Stimulated activated naive CD8-positive, alpha-beta T cell treated with anti-CD3 and anti-CD28 coated beads, Interleukin-15, Interleukin-2, amounts not matched to agents 100 ng/mL and 50 ng/mL, for 24 hours (primary cell): Measurements from ENCODE around the gene TMEM120B.
"Not testable (repeated sequence)": the region's sequence is repeated elsewhere in the genome, so short reads cannot be mapped to it uniquely, and the experiment has no call there.

Source experiments
- H3K27ac Mint-ChIP-seq: one replicate; pipeline ENCODE4 v1.8.0; 2021; ENCODE audit warnings: mild to moderate bottlenecking, mixed read lengths
- H3K27me3 Mint-ChIP-seq: one replicate; pipeline ENCODE4 v1.8.0; 2021; ENCODE audit warnings: mixed read lengths
- H3K36me3 Mint-ChIP-seq: one replicate; pipeline ENCODE4 v1.8.0; 2021; ENCODE audit warnings: low read depth, mixed read lengths
- H3K4me1 Mint-ChIP-seq: one replicate; pipeline ENCODE4 v1.8.0; 2021; ENCODE audit warnings: low read depth, mixed read lengths
- H3K4me3 Mint-ChIP-seq: one replicate; pipeline ENCODE4 v1.8.0; 2021; ENCODE audit warnings: mild to moderate bottlenecking, mixed read lengths
- H3K9me3 Mint-ChIP-seq: one replicate; pipeline ENCODE4 v1.8.0; 2021; ENCODE audit warnings: mixed read lengths

The TMEM120B gene

DNA sequence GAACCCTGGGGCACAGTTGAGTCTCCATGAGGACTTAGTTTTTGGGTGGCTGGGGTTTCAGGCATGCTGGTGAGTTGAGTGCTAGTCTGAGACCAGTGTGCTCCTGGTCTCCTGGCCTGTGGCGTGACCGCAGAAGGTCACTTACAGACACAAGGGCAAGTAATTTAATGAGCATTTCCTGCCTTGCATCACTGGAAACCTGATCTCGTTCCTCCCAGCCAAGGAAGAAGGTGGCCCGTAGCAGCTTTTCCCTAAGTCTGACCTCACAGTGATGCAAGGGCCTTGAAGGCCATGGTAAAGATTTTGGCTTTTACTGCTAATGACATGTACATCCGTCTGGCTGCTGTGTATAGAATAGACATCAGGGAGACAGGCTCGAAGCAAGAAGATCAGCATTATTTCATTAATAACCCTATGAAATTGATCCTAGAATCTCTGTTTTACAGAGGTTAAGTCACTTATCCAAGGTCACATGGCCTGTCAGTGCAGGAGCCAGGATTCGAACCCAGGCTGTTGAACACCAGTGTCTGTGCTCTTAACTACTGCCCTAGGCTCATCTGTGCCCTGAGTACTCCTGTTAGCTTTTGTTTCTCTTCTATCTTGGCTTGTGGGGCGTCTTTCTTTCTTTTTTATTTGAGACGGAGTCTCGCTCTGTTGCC is 4.6 kb downstream of the TMEM120B start:
- no peaks in the 10 kb centered on the region for H3K27me3 Mint-ChIP-seq
- no peak overlapping the region for H3K27ac Mint-ChIP-seq
- H3K4me3 Mint-ChIP-seq = no peak overlapping the region
- H3K9me3 Mint-ChIP-seq = no peaks in the 10 kb centered on the region
- peaks cover 24% of the 10 kb centered on the region for H3K36me3 Mint-ChIP-seq
- peaks cover 15% of the 10 kb centered on the region for H3K4me1 Mint-ChIP-seq

DNA sequence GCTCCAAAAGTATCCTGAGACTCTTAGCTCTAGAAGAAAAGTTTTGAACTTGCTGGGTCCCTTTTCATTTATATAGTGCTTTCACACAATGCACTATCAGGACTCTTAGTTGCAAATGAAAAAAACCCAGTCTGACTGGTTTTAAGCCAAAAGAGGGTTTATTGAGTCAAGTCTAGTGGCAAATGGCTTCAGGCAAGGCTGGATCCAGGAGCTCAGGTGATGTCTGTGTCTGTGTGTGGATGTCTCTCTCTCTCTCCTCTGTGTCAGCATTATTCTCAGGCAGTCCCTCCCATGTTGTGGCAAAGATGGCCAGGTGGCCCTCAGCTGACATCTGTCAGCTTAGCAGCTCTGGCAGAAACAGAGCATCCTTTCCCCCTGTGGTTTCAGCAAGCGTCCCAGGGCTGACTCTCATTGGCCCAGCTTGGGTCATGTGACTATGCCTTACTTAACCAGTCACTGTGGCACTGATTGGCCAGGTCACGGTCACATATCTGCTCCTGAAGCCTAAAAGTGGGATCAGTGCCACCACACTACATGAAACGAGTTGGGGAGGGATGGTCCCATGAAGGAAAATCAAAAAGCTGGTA is 6.2 kb downstream of the TMEM120B start:
- Mint-ChIP-seq H3K9me3 (no peaks in the 10 kb centered on the region), H3K36me3 (peaks cover 24% of the 10 kb centered on the region), H3K4me3 (no peak overlapping the region), H3K27me3 (no peaks in the 10 kb centered on the region), H3K27ac (no peak overlapping the region), H3K4me1 (peaks cover 7% of the 10 kb centered on the region)

GRCh38 chr12:121719926-121720414 is 7.4 kb downstream of the TMEM120B start:
- no peaks in the 10 kb centered on the region for H3K27me3 Mint-ChIP-seq

DNA sequence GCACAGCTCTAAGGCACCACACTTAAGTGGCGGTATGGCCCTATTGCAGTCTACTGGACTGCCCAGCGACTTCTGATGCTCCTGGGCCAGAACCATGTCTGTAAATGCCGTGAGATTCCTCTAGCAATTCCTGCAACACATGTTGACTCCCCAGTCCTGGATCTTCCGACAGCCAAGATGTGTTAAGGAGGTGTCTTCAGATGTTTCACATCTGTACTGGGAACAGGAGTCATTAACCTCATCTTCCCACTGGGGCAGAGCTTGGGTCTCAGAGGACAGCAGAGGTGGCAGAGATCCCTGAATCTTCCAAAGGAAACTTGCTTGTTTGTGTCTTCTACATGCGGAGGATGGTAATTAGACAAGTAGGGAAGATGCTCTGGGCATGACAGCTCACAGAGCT is 8.2 kb downstream of the TMEM120B start:
- Mint-ChIP-seq H3K27ac (no peak overlapping the region), H3K27me3 (no peaks in the 10 kb centered on the region), H3K9me3 (no peaks in the 10 kb centered on the region), H3K4me3 (no peak overlapping the region), H3K36me3 (peaks cover 32% of the 10 kb centered on the region), H3K4me1 (no peaks in the 10 kb centered on the region)

More at GRCh38 chr12:121719926-121720414, 7.4 kb downstream of the TMEM120B start:
- no peak overlapping the region for H3K27ac Mint-ChIP-seq
- H3K4me3 Mint-ChIP-seq = no peak overlapping the region
- H3K4me1 Mint-ChIP-seq = no peaks in the 10 kb centered on the region
- peaks cover 30% of the 10 kb centered on the region for H3K36me3 Mint-ChIP-seq
- no peaks in the 10 kb centered on the region for H3K9me3 Mint-ChIP-seq

GRCh38 chr12:121722511-121722910 is 10.0 kb downstream of the TMEM120B start:
- no peak overlapping the region for H3K27ac Mint-ChIP-seq
- no peaks in the 10 kb centered on the region for H3K9me3 Mint-ChIP-seq
- peaks cover 22% of the 10 kb centered on the region for H3K36me3 Mint-ChIP-seq
- no peaks in the 10 kb centered on the region for H3K4me1 Mint-ChIP-seq
- H3K4me3 Mint-ChIP-seq = no peak overlapping the region
- no peaks in the 10 kb centered on the region for H3K27me3 Mint-ChIP-seq

DNA sequence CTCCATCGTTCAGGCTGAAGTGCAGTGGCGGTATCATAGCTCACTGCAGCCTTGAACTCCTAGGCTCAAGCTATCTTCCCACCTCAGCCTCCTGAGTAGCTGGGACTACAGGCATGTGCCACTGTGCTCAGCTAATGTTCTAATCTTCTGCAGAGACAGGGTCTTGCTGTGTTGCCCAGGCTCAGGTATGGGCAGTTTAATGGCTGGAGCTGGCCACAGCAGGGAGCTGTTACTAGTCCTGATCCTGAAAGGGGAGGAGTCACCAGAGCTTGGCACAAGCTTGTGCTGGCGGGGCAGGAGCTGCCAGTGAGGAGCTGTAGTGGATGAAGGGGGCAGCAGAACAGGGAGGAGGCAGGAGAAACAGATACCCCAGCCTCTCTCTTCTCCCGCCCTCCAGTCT is 10.6 kb downstream of the TMEM120B start:
- no peak overlapping the region for H3K27ac Mint-ChIP-seq
- H3K36me3 Mint-ChIP-seq = peaks cover 22% of the 10 kb centered on the region
- no peaks in the 10 kb centered on the region for H3K9me3 Mint-ChIP-seq
- H3K27me3 Mint-ChIP-seq = no peaks in the 10 kb centered on the region
- no peak overlapping the region for H3K4me3 Mint-ChIP-seq
- no peaks in the 10 kb centered on the region for H3K4me1 Mint-ChIP-seq

DNA sequence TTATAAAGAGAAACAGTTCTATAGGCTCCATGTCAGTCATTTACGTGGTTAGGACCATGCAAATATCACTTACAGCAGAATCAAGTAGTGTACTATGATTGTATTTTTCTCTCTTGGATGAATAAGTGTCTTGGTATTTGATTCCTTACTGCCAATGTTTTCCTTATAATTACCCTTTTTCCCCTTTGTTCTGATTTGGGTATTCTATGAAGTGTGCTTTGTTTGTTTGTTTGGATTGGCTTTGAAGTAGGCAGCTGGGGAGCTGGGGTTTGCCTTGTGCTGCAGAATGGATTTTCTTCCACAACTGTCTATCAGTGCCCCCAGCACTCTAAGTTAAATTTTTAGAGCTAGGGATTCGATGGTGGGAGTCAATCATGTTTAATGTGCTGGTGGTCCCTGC is 12.4 kb downstream of the TMEM120B start:
- H3K4me3 Mint-ChIP-seq = no peak overlapping the region
- H3K4me1 Mint-ChIP-seq = no peaks in the 10 kb centered on the region
- peaks cover 18% of the 10 kb centered on the region for H3K36me3 Mint-ChIP-seq
- H3K27me3 Mint-ChIP-seq = no peaks in the 10 kb centered on the region
- H3K9me3 Mint-ChIP-seq = no peaks in the 10 kb centered on the region
- no peak overlapping the region for H3K27ac Mint-ChIP-seq

DNA sequence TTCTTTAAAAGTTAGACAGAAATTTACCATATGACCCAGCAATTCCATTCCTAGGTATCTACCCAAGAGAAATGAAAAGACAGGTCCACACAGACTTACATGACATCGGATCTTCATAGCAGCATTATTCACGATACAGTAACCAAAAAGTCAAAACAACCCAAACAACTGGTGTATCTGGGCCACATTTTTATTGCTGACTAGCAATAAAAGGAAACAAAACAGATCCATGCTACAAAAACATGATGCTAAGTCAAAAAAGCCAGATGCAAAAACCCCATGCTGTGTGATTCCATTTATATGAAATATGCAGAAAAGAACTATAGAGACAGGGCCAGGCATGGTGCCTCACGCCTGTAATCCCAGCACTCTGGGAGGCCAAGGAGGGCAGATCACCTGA is 12.9 kb downstream of the TMEM120B start:
- peaks cover 18% of the 10 kb centered on the region for H3K36me3 Mint-ChIP-seq
- no peaks in the 10 kb centered on the region for H3K4me1 Mint-ChIP-seq
- no peaks in the 10 kb centered on the region for H3K9me3 Mint-ChIP-seq
- no peak overlapping the region for H3K27ac Mint-ChIP-seq
- H3K4me3 Mint-ChIP-seq = no peak overlapping the region
- H3K27me3 Mint-ChIP-seq = no peaks in the 10 kb centered on the region

GRCh38 chr12:121729021-121729420 is 16.5 kb downstream of the TMEM120B start:
- no peaks in the 10 kb centered on the region for H3K27me3 Mint-ChIP-seq
- H3K36me3 Mint-ChIP-seq = peaks cover 13% of the 10 kb centered on the region
- no peak overlapping the region for H3K4me3 Mint-ChIP-seq
- H3K9me3 Mint-ChIP-seq = no peaks in the 10 kb centered on the region
- H3K27ac Mint-ChIP-seq = no peak overlapping the region
- no peaks in the 10 kb centered on the region for H3K4me1 Mint-ChIP-seq

- Mint-ChIP-seq H3K4me3 (no peak overlapping the region), H3K27ac (no peak overlapping the region), H3K9me3 (no peaks in the 10 kb centered on the region), H3K4me1 (no peaks in the 10 kb centered on the region), H3K27me3 (no peaks in the 10 kb centered on the region), H3K36me3 (no peaks in the 10 kb centered on the region)
These were observed 18.9 kb downstream of the TMEM120B start for GRCh38 chr12:121731473-121731872.

GRCh38 chr12:121733849-121734248 is 21.3 kb downstream of the TMEM120B start:
- no peaks in the 10 kb centered on the region for H3K9me3 Mint-ChIP-seq
- no peak overlapping the region for H3K27ac Mint-ChIP-seq
- no peaks in the 10 kb centered on the region for H3K27me3 Mint-ChIP-seq
- H3K4me1 Mint-ChIP-seq = no peaks in the 10 kb centered on the region
- H3K36me3 Mint-ChIP-seq = no peaks in the 10 kb centered on the region
- no peak overlapping the region for H3K4me3 Mint-ChIP-seq

DNA sequence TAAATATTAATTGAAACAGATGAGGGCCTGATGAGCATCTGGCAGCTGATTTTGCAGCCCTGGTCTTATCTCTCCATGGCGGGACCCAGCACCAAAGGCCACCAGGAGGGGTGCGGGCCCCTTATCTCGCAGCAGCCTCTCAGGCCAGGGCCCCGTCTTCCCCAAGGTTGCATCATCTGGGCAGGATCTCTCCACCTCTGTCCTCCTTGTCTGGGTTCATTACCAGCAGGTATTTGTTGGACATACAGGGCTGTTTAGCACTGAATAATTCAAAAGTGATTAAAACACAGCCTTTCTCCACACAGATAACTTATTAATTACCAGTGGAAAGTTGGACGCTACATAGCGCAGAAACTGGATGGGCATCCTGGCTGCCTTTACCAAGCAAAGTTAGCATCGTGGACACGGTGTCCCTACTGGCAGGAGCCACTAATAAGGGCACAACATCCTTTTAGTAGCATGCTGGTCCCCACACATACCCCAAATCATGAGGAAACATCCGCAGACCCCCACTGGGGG is 25.8 kb downstream of the TMEM120B start:
- no peaks in the 10 kb centered on the region for H3K27me3 Mint-ChIP-seq
- H3K27ac Mint-ChIP-seq = no peak overlapping the region
- no peaks in the 10 kb centered on the region for H3K9me3 Mint-ChIP-seq
- H3K4me3 Mint-ChIP-seq = no peak overlapping the region
- H3K36me3 Mint-ChIP-seq = peaks cover 4% of the 10 kb centered on the region
- H3K4me1 Mint-ChIP-seq = peaks cover 3% of the 10 kb centered on the region

- Mint-ChIP-seq H3K9me3 (no peaks in the 10 kb centered on the region), H3K4me3 (no peak overlapping the region), H3K36me3 (peaks cover 4% of the 10 kb centered on the region), H3K4me1 (peaks cover 3% of the 10 kb centered on the region), H3K27me3 (no peaks in the 10 kb centered on the region), H3K27ac (no peak overlapping the region)
These were observed 28.3 kb downstream of the TMEM120B start for GRCh38 chr12:121740847-121741246.

- Mint-ChIP-seq H3K27me3 (no peaks in the 10 kb centered on the region), H3K4me1 (peaks cover 3% of the 10 kb centered on the region), H3K27ac (no peak overlapping the region), H3K9me3 (no peaks in the 10 kb centered on the region), H3K4me3 (no peak overlapping the region), H3K36me3 (peaks cover 4% of the 10 kb centered on the region)
These were observed 29.2 kb downstream of the TMEM120B start for GRCh38 chr12:121741743-121742142.

DNA sequence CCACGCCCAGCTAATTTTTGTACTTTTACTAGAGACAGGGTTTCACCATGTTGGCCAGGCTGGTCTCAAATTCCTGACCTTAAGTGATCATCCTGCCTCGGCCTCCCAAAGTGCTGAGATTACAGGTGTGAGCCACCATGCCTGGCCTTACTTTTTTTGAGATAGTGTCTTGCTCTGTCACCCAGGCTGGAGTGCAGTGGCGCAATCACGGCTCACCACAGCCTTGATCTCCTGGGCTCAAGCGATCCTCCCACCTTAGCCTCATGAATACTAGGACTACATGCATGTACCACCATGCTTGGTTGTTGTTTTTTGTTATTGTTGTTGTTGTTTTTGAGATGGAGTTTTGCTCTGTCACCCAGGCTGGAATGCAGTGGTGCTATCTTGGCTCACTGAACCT is 33.0 kb downstream of the TMEM120B start:
- not testable (repeated sequence) for H3K4me3 Mint-ChIP-seq, H3K9me3 Mint-ChIP-seq, H3K4me1 Mint-ChIP-seq, H3K27ac Mint-ChIP-seq, H3K27me3 Mint-ChIP-seq
- H3K36me3 Mint-ChIP-seq = peaks cover 12% of the 10 kb centered on the region

DNA sequence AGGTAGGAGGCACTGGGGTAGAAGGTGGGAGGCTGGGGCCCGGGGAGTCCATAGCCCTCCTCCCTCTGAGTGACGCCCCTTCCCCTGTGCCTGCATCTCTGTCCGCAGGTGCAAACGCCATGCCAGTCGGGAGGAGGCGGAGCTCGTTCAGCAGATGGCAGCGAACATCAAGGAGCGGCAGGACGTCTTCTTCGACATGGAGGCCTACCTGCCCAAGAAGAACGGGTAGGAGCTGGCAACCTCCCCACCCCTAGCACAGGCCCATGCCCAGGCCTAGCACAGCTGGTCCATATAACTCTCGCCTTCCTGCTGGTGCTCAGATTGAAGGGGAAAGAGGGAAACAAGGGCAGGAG is 35.6 kb downstream of the TMEM120B start:
- no peaks in the 10 kb centered on the region for H3K27me3 Mint-ChIP-seq
- peaks cover 17% of the 10 kb centered on the region for H3K36me3 Mint-ChIP-seq
- no peaks in the 10 kb centered on the region for H3K9me3 Mint-ChIP-seq
- no peak overlapping the region for H3K4me3 Mint-ChIP-seq
- peaks cover 5% of the 10 kb centered on the region for H3K4me1 Mint-ChIP-seq
- H3K27ac Mint-ChIP-seq = peak overlapping the region; percentile 10
